Erythroblast (primary cell): ENCODE data around the gene PNPLA5.

Experiments
- GATA1 ChIP-seq: IDR thresholded peaks from 2 replicates; pipeline ENCODE4 v1.6.1; 2011; ENCODE audit warnings: low read depth, mild to moderate bottlenecking, control low read depth, low read length, moderate library complexity
- POLR2A ChIP-seq: IDR thresholded peaks from 2 replicates; pipeline ENCODE4 v1.6.1; 2011; ENCODE audit warnings: mild to moderate bottlenecking, low read length

- TF ChIP-seq POLR2A (no peak), GATA1 (no peak)
These were observed 36.7 kb upstream of the PNPLA5 start for GRCh38 chr22:43928468-43928867.
